HG03469 (cell line): Measurements from ENCODE around the gene ARID3A.

Experiments
- ATAC-seq: cut with Tn5 transposase; IDR thresholded peaks from one replicate; pipeline ENCODE4 v1.9.1; 2021; ENCODE audit warnings: mild to moderate bottlenecking, moderate library complexity, moderate number of reproducible peaks; ENCODE audit not compliant: unreplicated experiment

Gene ARID3A

GRCh38 chr19:911197-912033 is 14.4 kb upstream of the ARID3A start:
- no peak for ATAC-seq

GRCh38 chr19:912181-913079 is 13.4 kb upstream of the ARID3A start:
- ATAC-seq: no peak

DNA sequence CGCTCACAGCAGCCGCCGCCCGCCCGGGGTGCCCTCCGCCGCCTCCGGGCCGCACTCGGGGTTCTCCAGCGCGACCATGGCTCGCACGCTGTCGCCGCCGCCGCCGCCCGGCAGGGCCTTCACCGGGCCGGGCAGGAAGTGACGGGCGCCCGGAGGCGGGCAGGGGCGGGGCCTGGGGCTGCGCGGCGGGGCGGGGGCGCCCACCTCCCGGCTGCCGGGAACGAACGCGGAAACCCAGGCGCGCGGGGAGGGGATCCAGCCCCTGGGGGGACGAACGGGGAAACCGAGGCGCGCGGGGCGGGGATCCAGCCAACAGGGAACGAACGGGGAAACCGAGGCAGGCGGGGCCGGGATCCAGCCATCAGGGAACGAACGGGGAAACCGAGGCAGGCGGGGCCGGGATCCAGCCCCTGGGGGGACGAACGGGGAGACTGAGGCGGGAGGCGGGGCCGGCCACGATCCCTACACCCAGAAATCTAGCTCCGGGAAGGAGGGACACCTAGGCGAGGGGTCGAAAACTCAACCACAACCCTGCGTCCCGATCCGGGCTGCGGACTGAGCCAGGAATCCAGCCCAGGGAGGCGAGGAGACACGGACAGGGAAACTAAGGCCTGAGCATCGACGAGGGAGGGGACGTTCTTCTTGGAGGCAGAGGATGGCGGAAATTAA is 12.6 kb upstream of the ARID3A start, which contains the start of gene R3HDM4:
Gene R3HDM4, minus strand, starts transcription at position 140 of the 669 bp plus-strand sequence. Its CDS starts 62 bp downstream, at position 78.
- no peak for ATAC-seq

- no peak for ATAC-seq
These were observed 9.1 kb upstream of the ARID3A start for GRCh38 chr19:916645-917322.

DNA sequence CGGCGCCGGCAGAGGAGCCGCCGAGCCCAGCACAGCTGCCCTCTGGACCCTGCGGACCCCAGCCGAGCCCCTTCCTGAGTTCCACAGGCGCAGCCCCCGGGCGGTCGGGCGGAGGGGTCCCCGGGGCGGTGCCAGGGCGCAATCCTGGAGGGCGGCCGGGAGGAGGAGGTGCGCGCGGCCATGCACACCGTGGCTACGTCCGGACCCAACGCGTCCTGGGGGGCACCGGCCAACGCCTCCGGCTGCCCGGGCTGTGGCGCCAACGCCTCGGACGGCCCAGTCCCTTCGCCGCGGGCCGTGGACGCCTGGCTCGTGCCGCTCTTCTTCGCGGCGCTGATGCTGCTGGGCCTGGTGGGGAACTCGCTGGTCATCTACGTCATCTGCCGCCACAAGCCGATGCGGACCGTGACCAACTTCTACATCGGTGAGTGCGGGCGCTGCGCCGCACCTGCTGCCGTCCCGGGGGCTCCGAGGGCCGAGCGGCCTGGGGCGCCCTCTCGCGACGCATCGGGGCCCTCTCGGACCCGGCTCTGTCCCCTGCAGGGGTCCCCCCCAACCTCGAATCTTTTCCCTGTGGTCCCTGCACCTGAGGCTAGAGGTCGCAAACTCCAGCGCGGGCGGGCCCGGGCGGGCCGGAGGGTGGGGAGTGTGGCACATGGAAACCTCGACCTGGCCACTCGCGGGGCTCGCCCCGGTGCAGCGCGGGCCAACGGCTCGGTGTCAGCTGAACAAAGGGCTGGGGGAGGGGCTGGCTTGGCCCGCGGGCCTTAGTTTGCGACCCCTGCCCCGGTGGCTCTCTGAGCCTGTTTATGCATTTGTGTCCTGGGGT is 8.3 kb upstream of the ARID3A start, which contains the start of gene KISS1R:
Gene KISS1R, plus strand, starts transcription at position 11 of the 829 bp plus-strand sequence. Its CDS starts 170 bp downstream, at position 181.
- ATAC-seq: no peak

- ATAC-seq: no peak
These were observed 7.7 kb upstream of the ARID3A start for GRCh38 chr19:918152-918437.

DNA sequence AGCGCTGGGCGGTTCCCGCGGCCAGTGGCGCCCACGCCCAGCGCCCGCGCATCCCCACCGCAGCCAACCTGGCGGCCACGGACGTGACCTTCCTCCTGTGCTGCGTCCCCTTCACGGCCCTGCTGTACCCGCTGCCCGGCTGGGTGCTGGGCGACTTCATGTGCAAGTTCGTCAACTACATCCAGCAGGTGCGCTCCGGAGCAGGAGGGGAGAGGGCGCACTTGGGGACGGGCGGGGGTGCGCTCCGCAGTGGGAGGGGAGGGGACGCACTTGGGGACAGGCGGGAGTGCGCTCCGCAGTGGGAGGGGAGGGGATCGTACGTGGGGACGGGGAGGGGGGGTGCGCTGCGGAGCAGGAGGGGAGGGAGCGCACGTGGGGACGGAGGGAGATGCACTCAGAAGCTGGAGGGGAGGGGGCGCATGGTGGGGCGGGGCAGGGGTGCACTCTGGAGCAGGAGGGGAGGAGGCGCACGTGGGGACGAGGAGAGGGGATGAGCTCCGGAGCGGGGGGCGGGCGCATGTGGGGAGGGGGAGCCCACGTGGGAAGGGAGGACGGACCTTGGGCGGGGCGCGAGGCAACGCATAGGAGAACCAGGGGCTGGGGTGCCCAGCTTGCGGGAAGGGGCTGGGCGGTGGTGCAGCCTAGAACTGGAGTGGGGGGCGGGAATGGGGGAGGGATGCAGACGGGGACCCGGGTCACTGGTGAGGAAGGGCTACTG is 7.2 kb upstream of the ARID3A start:
- ATAC-seq: no peak

GRCh38 chr19:919199-920050 is 6.4 kb upstream of the ARID3A start:
- ATAC-seq: no peak

GRCh38 chr19:920051-920864 is 5.6 kb upstream of the ARID3A start:
- no peak for ATAC-seq

GRCh38 chr19:924553-925086 is 1.2 kb upstream of the ARID3A start:
- no peak for ATAC-seq

GRCh38 chr19:925087-925525 is 729 bp upstream of the ARID3A start:
- no peak for ATAC-seq

DNA sequence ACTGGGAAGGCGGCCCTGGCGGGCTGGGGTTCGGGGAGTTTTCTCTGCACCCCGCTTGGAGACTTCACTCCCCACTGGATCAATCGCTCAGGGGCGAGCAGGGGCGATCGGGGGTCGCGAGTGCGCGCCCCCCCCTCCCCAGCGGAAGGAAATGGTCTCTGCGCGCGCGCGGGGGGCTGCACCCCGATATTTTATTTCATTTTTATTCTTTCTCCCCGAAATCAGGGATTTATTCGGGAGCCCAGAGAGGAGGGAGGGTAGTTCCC is 421 bp downstream of the ARID3A start:
- ATAC-seq: no peak

DNA sequence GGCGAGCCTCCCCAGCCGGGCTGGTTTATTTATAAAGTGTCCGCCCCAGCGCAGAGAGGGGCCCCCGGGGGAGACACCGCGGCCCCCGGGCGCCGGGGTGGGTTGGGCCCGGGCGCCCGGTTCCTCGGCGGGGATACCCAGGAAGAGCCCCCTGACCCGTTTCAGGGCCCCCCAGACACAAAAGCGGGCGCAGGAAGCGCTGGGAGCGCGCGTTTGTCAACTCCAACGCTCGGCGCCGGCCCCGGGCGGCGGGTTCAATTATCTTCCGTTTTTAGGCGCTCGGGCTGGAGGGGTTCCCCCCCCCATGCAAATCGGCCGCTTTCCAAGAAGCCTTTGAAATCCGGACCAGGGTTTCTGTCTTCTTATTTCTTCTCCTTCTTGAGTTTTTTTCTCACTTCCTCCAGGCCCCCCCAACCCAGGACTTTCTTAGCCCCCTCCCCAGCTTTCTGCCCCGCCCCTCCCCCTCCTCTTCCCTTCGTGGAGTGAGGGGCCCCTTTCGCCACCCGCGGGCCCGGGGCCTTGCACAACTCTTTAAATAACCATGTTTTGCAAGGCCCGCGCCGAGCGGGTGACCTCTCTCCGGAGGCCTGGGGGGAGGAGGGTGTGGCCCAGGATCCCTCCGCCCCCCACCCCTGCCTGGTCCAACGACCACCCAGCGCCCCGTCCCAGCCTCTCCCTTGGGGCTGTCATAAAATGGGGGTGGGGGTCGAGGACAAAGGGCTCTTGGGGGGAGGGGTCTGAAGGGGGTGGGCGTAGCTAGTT is 935 bp downstream of the ARID3A start:
- no peak for ATAC-seq

- ATAC-seq: no peak
These were observed 1.5 kb downstream of the ARID3A start for GRCh38 chr19:927351-927779.

- no peak for ATAC-seq
These were observed 2.1 kb downstream of the ARID3A start for GRCh38 chr19:927780-928401.
